ENCODE data around the gene RASSF1.
A peak's percentile ranks its signal among the peaks of the same experiment; 100 is the strongest.

RASSF1 gene

GRCh38 chr3:50365080-50365841, 24.6 kb upstream of the RASSF1 start:
- DNase-seq (ENCODE audit: low spot score), result peak; percentile 83

GRCh38 chr3:50364573-50365079, 24.0 kb upstream of the RASSF1 start:
- DNase-seq (ENCODE audit: low spot score), result no peak

- DNase-seq (ENCODE audit: low spot score), result no peak
These were observed 19.1 kb upstream of the RASSF1 start for GRCh38 chr3:50359760-50360110.

- DNase-seq (ENCODE audit: low spot score), result peak; percentile 99
These were observed 18.5 kb upstream of the RASSF1 start, which contains the start of gene TMEM115 for GRCh38 chr3:50358911-50359759. TMEM115 (minus strand) TSS chr3:50359521; CDS start chr3:50359063, 458 bp downstream.

- peak; percentile 36 for DNase-seq (ENCODE audit: low spot score)
These were observed 17.8 kb upstream of the RASSF1 start for GRCh38 chr3:50358355-50358910.

- peak; percentile 46 for DNase-seq (ENCODE audit: low spot score)
These were observed 16.8 kb upstream of the RASSF1 start for GRCh38 chr3:50357481-50357880.

- DNase-seq (ENCODE audit: low spot score), result peak; percentile 67
These were observed 15.9 kb upstream of the RASSF1 start for GRCh38 chr3:50356553-50356952.

GRCh38 chr3:50355829-50356552, 15.4 kb upstream of the RASSF1 start:
- no peak for DNase-seq (ENCODE audit: low spot score)

GRCh38 chr3:50354850-50355249, 14.2 kb upstream of the RASSF1 start:
- no peak for DNase-seq (ENCODE audit: low spot score)

- no peak for DNase-seq (ENCODE audit: low spot score)
These were observed 13.6 kb upstream of the RASSF1 start for GRCh38 chr3:50354186-50354764.

- no peak for DNase-seq (ENCODE audit: low spot score)
These were observed 12.8 kb upstream of the RASSF1 start for GRCh38 chr3:50353245-50354004.

GRCh38 chr3:50352781-50353180, 12.1 kb upstream of the RASSF1 start:
- peak; percentile 82 for DNase-seq (ENCODE audit: low spot score)

GRCh38 chr3:50351323-50351697, 10.7 kb upstream of the RASSF1 start:
- no peak for DNase-seq (ENCODE audit: low spot score)

GRCh38 chr3:50350527-50351322, 10.1 kb upstream of the RASSF1 start, which contains the start of the genes CYB561D2 and NPRL2:
CYB561D2 (plus strand) TSS chr3:50350862; CDS start chr3:50351434, 572 bp downstream.
NPRL2 (minus strand) TSS chr3:50350775; CDS start chr3:50350652, 123 bp downstream.
- DNase-seq (ENCODE audit: low spot score), result peak; percentile 95

GRCh38 chr3:50350213-50350526, 9.5 kb upstream of the RASSF1 start:
- DNase-seq (ENCODE audit: low spot score), result no peak

GRCh38 chr3:50347187-50347813, 6.7 kb upstream of the RASSF1 start:
- peak; percentile 77 for DNase-seq (ENCODE audit: low spot score)

- no peak for DNase-seq (ENCODE audit: low spot score)
These were observed 5.1 kb upstream of the RASSF1 start, which contains the start of gene ZMYND10 for GRCh38 chr3:50345586-50346234. ZMYND10 (minus strand) TSS chr3:50345732; CDS start chr3:50345579, 153 bp downstream.

- DNase-seq (ENCODE audit: low spot score), result no peak
These were observed 4.4 kb upstream of the RASSF1 start for GRCh38 chr3:50345008-50345407.

All from RKO (cell line).